GM12878 (cell line): Measurements from ENCODE around the gene C1QC. TPM values are rescaled to one million over a fixed set of nuclear protein-coding genes. Genes with fewer than 3 reads are reported as not detected.

ENCODE experiments used
- CHD4 ChIP-seq: fragments of 200-600 bp; sonication (generic); IDR thresholded peaks from 2 replicates; pipeline ENCODE4 v1.6.1; 2016; ENCODE audit warnings: mild to moderate bottlenecking
- ESRRA ChIP-seq: IDR thresholded peaks from 2 replicates; pipeline ENCODE4 v1.6.1; 2012; ENCODE audit warnings: mild to moderate bottlenecking, low read length, improper control_type of control experiment
- FOXK2 ChIP-seq: fragments of 450-650 bp; IDR thresholded peaks from 2 replicates; pipeline ENCODE4 v1.6.1; 2017; ENCODE audit warnings: mild to moderate bottlenecking, moderate library complexity
- FOXM1 ChIP-seq: IDR thresholded peaks from 2 replicates; pipeline ENCODE4 v1.6.1; 2012; ENCODE audit warnings: low read depth, mild to moderate bottlenecking, inconsistent platforms, low read length, moderate library complexity
- GABPA ChIP-seq: IDR thresholded peaks from 2 replicates; pipeline ENCODE4 v1.6.1; 2014; ENCODE audit warnings: antibody characterized with exemption, low read depth, mild to moderate bottlenecking, inconsistent platforms
- HCFC1 ChIP-seq: fragments of 150-350 bp; IDR thresholded peaks from 2 replicates; pipeline ENCODE4 v1.6.1; 2014; ENCODE audit warnings: low read length
- MEF2A ChIP-seq: IDR thresholded peaks from 2 replicates; pipeline ENCODE4 v1.6.1; 2011; ENCODE audit warnings: low read depth, mild to moderate bottlenecking, low read length, moderate library complexity; ENCODE audit not compliant: insufficient read depth
- MXI1 ChIP-seq: fragments of 150-350 bp; IDR thresholded peaks from 2 replicates; pipeline ENCODE4 v1.6.1; 2011; ENCODE audit warnings: low read depth, mild to moderate bottlenecking, inconsistent platforms, low read length, improper control_type of control experiment
- NBN ChIP-seq: fragments of 450-650 bp; IDR thresholded peaks from 2 replicates; pipeline ENCODE4 v1.6.1; 2016
- PAX5 ChIP-seq: IDR thresholded peaks from 2 replicates; pipeline ENCODE4 v1.6.1; 2011; ENCODE audit warnings: low read depth, low read length, borderline replicate concordance
- RFX5 ChIP-seq: IDR thresholded peaks from 2 replicates; pipeline ENCODE4 v1.6.1; 2011; ENCODE audit warnings: low read depth, low read length, improper control_type of control experiment
- SIN3A ChIP-seq: IDR thresholded peaks from 2 replicates; pipeline ENCODE4 v1.6.1; 2012; ENCODE audit warnings: low read depth, low read length, improper control_type of control experiment
- polyA plus RNA-seq, 11 experiments: library from polyadenylated mRNA; depleted of rRNA in 4 of 11; unstranded in 6 of 11; stranded (reverse) in 5 of 11; fragments of >200 nt; fragmentation: Nextera tagmentation in 4 of 11; fragmentation: Illumina TruSeq in 1 of 11; extraction: Ambion mirVana in 4 of 11; extraction: Trizol in 1 of 11; gene quantifications; 1 replicate in 1 of 11; 2 replicates in 10 of 11; pipeline versions ENCODE4 v1.2.1 to v1.2.3, GENCODE V29; 2011 to 2016; ENCODE audit warnings: inconsistent platforms in 2 of 11, missing spikeins in 2 of 11, low read depth in 1 of 11
- total RNA-seq, 4 experiments: library from RNA; depleted of rRNA in 3 of 4; stranded (reverse); fragments of >200 nt in 3 of 4; fragmentation: Illumina TruSeq in 1 of 4; extraction: Trizol in 1 of 4; gene quantifications; 2 replicates each; pipeline versions ENCODE4 v1.2.1 to v1.2.3, GENCODE V29; 2013 to 2021
- TF ChIP-seq, protein P1 (sequence below): IDR thresholded peaks from 2 replicates; pipeline ENCODE4 v1.6.1; 2011; ENCODE audit warnings: borderline replicate concordance, low read depth, mild to moderate bottlenecking, moderate library complexity, mixed read lengths, low read length; ENCODE audit not compliant: insufficient read depth; ENCODE audit errors: extremely low read length
- TF ChIP-seq, protein P2 (sequence below), 3 experiments: IDR thresholded peaks in 2 of 3; conservative IDR thresholded peaks in 1 of 3; 2 replicates each; pipeline ENCODE4 v1.5.1; 2011; ENCODE audit warnings: low read depth in 3 of 3, low read length in 3 of 3, mild to moderate bottlenecking in 3 of 3, control low read depth in 2 of 3, moderate library complexity in 2 of 3, inconsistent platforms in 1 of 3, mixed read lengths in 1 of 3; ENCODE audit not compliant: control insufficient read depth in 2 of 3, insufficient read depth in 1 of 3; ENCODE audit errors: extremely low read depth in 1 of 3

Gene C1QC
- total and polyA plus RNA-seq, 10 of the 15 experiments (the other 5 are each of a cell fraction or from before 2014, with no cell fraction given), result 0.74 TPM; not detected in 9

DNA sequence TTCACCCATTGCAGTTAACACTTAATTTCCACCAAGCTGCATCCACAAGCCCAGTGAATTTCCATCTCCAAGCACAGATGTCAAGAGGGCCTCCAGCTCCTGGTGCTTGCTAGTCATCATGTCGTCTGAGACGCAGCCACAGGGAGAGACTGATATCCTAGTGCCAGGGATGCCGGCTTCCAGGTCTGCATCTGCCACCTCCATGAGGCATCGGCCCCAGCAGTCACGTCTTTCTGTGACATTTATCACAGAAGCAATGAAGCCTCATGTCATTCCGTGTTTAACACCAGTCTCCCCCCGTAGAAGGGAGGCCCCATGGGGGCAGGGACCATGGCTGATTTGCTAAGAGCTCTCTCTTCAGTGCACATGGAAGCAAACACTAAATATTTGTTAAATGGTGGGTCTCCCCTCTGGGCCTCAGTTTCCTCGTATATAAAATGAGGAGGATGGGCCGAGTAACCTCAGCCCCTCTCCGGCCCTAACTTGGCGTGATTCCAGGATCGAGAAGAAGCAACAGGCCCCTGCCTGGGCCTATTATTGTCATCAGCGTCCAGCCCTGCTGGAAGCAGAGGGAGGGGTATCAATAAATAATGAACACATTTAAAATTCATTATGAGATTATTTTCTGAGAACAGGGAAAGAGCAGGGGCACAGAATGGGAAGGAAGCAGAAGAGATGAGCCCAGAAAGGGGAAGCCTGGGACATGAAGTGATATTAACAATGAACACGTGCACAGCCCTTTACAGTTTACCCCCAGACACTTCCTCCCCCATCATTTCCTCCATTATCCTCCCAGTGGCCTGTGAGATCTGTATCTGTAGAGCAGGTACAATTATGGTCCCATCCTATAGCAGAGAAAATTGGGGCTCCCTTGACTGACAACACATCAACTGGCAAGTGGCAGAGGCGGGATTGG, 8.8 kb downstream of the C1QC start (continued):
- TF ChIP-seq FOXK2, result no peak
- TF ChIP-seq NBN, result no peak
- no peak for TF ChIP-seq MEF2A
- TF ChIP-seq SIN3A, result no peak
- TF ChIP-seq, protein P1, sequence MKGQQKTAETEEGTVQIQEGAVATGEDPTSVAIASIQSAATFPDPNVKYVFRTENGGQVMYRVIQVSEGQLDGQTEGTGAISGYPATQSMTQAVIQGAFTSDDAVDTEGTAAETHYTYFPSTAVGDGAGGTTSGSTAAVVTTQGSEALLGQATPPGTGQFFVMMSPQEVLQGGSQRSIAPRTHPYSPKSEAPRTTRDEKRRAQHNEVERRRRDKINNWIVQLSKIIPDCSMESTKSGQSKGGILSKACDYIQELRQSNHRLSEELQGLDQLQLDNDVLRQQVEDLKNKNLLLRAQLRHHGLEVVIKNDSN, result no peak
- TF ChIP-seq RFX5, result no peak
- no peak for TF ChIP-seq FOXM1
- TF ChIP-seq HCFC1, result no peak
- no peak for TF ChIP-seq PAX5
- TF ChIP-seq MXI1, result no peak
- TF ChIP-seq, protein P2, sequence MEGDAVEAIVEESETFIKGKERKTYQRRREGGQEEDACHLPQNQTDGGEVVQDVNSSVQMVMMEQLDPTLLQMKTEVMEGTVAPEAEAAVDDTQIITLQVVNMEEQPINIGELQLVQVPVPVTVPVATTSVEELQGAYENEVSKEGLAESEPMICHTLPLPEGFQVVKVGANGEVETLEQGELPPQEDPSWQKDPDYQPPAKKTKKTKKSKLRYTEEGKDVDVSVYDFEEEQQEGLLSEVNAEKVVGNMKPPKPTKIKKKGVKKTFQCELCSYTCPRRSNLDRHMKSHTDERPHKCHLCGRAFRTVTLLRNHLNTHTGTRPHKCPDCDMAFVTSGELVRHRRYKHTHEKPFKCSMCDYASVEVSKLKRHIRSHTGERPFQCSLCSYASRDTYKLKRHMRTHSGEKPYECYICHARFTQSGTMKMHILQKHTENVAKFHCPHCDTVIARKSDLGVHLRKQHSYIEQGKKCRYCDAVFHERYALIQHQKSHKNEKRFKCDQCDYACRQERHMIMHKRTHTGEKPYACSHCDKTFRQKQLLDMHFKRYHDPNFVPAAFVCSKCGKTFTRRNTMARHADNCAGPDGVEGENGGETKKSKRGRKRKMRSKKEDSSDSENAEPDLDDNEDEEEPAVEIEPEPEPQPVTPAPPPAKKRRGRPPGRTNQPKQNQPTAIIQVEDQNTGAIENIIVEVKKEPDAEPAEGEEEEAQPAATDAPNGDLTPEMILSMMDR (IDR thresholded peaks at IDR 0.05 in 2 of 3, conservative IDR thresholded peaks at IDR 0.05 in 1 of 3; ENCODE audit: control insufficient read depth in 2 of 3, extremely low read depth in 1 of 3, insufficient read depth in 1 of 3, low read depth in 3 of 3, low read length in 3 of 3), result no peak
- TF ChIP-seq GABPA, result no peak
- TF ChIP-seq ESRRA, result no peak
- TF ChIP-seq CHD4, result no peak
- TF ChIP-seq, all 136 proteins: peak for 0
